EH (cell line): Measurements from ENCODE around the gene EVC.
"Not testable (repeated sequence)": the region's sequence is repeated elsewhere in the genome, so short reads cannot be mapped to it uniquely, and the experiment has no call there.

ENCODE experiments used
- DNase-seq: peaks from one replicate; pipeline ENCODE4 v3.0.0-alpha.2; 2015; ENCODE audit warnings: low read depth

The EVC gene

GRCh38 chr4:5812506-5813229 is 101.7 kb downstream of the EVC start:
- peak; percentile 79 for DNase-seq

- no peak for DNase-seq
These were observed 102.9 kb downstream of the EVC start for GRCh38 chr4:5813882-5814255.

GRCh38 chr4:5814421-5814820 is 103.4 kb downstream of the EVC start:
- no peak for DNase-seq

- no peak for DNase-seq
These were observed 104.6 kb downstream of the EVC start for GRCh38 chr4:5815641-5816040.

- DNase-seq, result no peak
These were observed 105.1 kb downstream of the EVC start for GRCh38 chr4:5816101-5816500.

- DNase-seq, result no peak
These were observed 105.9 kb downstream of the EVC start for GRCh38 chr4:5816851-5817375.

- DNase-seq, result no peak
These were observed 110.8 kb downstream of the EVC start for GRCh38 chr4:5821665-5822358.

GRCh38 chr4:5822619-5823018 is 111.6 kb downstream of the EVC start:
- DNase-seq, result no peak

- DNase-seq, result no peak
These were observed 112.7 kb downstream of the EVC start for GRCh38 chr4:5823542-5824211.

- no peak for DNase-seq
These were observed 113.2 kb downstream of the EVC start for GRCh38 chr4:5824227-5824626.

GRCh38 chr4:5824635-5825034 is 113.6 kb downstream of the EVC start:
- DNase-seq, result peak; percentile 50

GRCh38 chr4:5825321-5826041 is 114.5 kb downstream of the EVC start:
- DNase-seq, result no peak

- no peak for DNase-seq
These were observed 115.6 kb downstream of the EVC start for GRCh38 chr4:5826437-5827107.

- peak; percentile 53 for DNase-seq
These were observed 116.4 kb downstream of the EVC start for GRCh38 chr4:5827108-5828004.

- DNase-seq, result no peak
These were observed 117.0 kb downstream of the EVC start for GRCh38 chr4:5828005-5828391.

- no peak for DNase-seq
These were observed 125.9 kb downstream of the EVC start for GRCh38 chr4:5836943-5837342.

GRCh38 chr4:5837483-5837882 is 126.5 kb downstream of the EVC start:
- not testable (repeated sequence) for DNase-seq

- no peak for DNase-seq
These were observed 128.3 kb downstream of the EVC start for GRCh38 chr4:5839332-5839731.

- DNase-seq, result no peak
These were observed 129.0 kb downstream of the EVC start for GRCh38 chr4:5839751-5840674.

- DNase-seq, result no peak
These were observed 131.5 kb downstream of the EVC start for GRCh38 chr4:5842456-5842855.
